H1 (cell line): Measurements from ENCODE around the gene INO80C.

ENCODE experiments used
- CEBPB ChIP-seq: IDR thresholded peaks from 2 replicates; pipeline ENCODE4 v1.6.1; 2012; ENCODE audit warnings: low read depth, low read length
- CREB1 ChIP-seq: IDR thresholded peaks from 2 replicates; pipeline ENCODE4 v1.6.1; 2012; ENCODE audit warnings: inconsistent platforms
- CTCF ChIP-seq, 3 experiments: IDR thresholded peaks; 1 replicate in 2 of 3; 2 replicates in 1 of 3; pipeline versions ENCODE4 v1.5.1 to v1.6.1; 2011; ENCODE audit warnings: low read length in 3 of 3, mild to moderate bottlenecking in 3 of 3, inconsistent platforms in 2 of 3, low read depth in 1 of 3, moderate library complexity in 1 of 3; ENCODE audit not compliant: insufficient read depth in 1 of 3; ENCODE audit errors: control extremely low read depth in 1 of 3
- E2F6 ChIP-seq: IDR thresholded peaks from 2 replicates; pipeline ENCODE4 v1.6.1; 2012; ENCODE audit warnings: inconsistent platforms
- EZH2 ChIP-seq: fragments of 200-600 bp; sonication (generic); IDR thresholded peaks from 2 replicates; pipeline ENCODE4 v1.7.1; 2012; ENCODE audit warnings: low read depth, mild to moderate bottlenecking, moderate library complexity, low read length, inconsistent platforms; ENCODE audit not compliant: severe bottlenecking
- GABPA ChIP-seq: IDR thresholded peaks from 2 replicates; pipeline ENCODE4 v1.6.1; 2011; ENCODE audit warnings: mild to moderate bottlenecking, low read length, moderate library complexity, borderline replicate concordance; ENCODE audit not compliant: insufficient read depth
- JUND ChIP-seq: IDR thresholded peaks from 2 replicates; pipeline ENCODE4 v1.6.1; 2011; ENCODE audit warnings: mild to moderate bottlenecking, improper control_type of control experiment, low read length
- POLR2A ChIP-seq, 2 experiments: IDR thresholded peaks; 1 replicate in 1 of 2; 2 replicates in 1 of 2; pipeline ENCODE4 v1.6.1; 2011; ENCODE audit warnings: low read depth in 2 of 2, low read length in 2 of 2, mild to moderate bottlenecking in 2 of 2; ENCODE audit errors: control extremely low read depth in 1 of 2
- RFX5 ChIP-seq: IDR thresholded peaks from 2 replicates; pipeline ENCODE4 v1.6.1; 2011; ENCODE audit warnings: low read depth, low read length, improper control_type of control experiment, borderline replicate concordance

GRCh38 chr18:35443434-35443833, 54.3 kb downstream of the INO80C start:
- no peak for TF ChIP-seq CTCF (IDR thresholded peaks at IDR 0.05; ENCODE audit: control extremely low read depth in 1 of 3, insufficient read depth in 1 of 3, low read depth in 1 of 3, low read length in 3 of 3)
- TF ChIP-seq CEBPB: no peak
- no peak for TF ChIP-seq RFX5
- TF ChIP-seq JUND: no peak
- TF ChIP-seq EZH2: no peak
- TF ChIP-seq GABPA: no peak
- TF ChIP-seq CREB1: no peak
- TF ChIP-seq POLR2A (IDR thresholded peaks at IDR 0.05; ENCODE audit: control extremely low read depth in 1 of 2, low read depth in 2 of 2, low read length in 2 of 2): no peak
- TF ChIP-seq E2F6: no peak
